Nephron (organoid): ENCODE measurements around the gene RB1.
"Not testable (repeated sequence)": the region's sequence is repeated elsewhere in the genome, so short reads cannot be mapped to it uniquely, and the experiment has no call there.

Source experiments
- H3K27ac Mint-ChIP-seq, 3 experiments: 2 replicates each; pipeline ENCODE4 v1.8.0; 2020; ENCODE audit warnings: mixed read lengths in 3 of 3, mild to moderate bottlenecking in 2 of 3, moderate library complexity in 1 of 3
- H3K27me3 Mint-ChIP-seq: 2 replicates; pipeline ENCODE4 v1.8.0; 2021; ENCODE audit warnings: low read depth, mild to moderate bottlenecking, moderate library complexity, mixed read lengths
- H3K36me3 Mint-ChIP-seq: 2 replicates; pipeline ENCODE4 v1.8.0; 2020; ENCODE audit warnings: low read depth, mixed read lengths
- H3K4me1 Mint-ChIP-seq: 2 replicates; pipeline ENCODE4 v1.8.0; 2020; ENCODE audit warnings: mixed read lengths
- H3K4me3 Mint-ChIP-seq, 3 experiments: 2 replicates each; pipeline ENCODE4 v1.8.0; 2020; ENCODE audit warnings: mild to moderate bottlenecking in 3 of 3, mixed read lengths in 3 of 3, moderate library complexity in 2 of 3
- H3K9me3 Mint-ChIP-seq: 2 replicates; pipeline ENCODE4 v1.8.0; 2020; ENCODE audit warnings: mixed read lengths
- CTCF ChIP-seq, 3 experiments: fragments of 200-600 bp; sonication (generic); IDR thresholded peaks; one replicate each; pipeline ENCODE4 v1.5.0; 2021; ENCODE audit warnings: antibody characterized with exemption in 3 of 3; ENCODE audit not compliant: unreplicated experiment in 3 of 3

RB1 gene

GRCh38 chr13:48426052-48426451, 122.5 kb downstream of the RB1 start:
- Mint-ChIP-seq H3K27ac (no peak overlapping the region), H3K9me3 (peaks cover 5% of the 10 kb centered on the region), H3K4me3 (no peak overlapping the region), H3K36me3 (peaks cover 18% of the 10 kb centered on the region), H3K27me3 (peaks cover 3% of the 10 kb centered on the region), H3K4me1 (no peaks in the 10 kb centered on the region)
- no peak for TF ChIP-seq CTCF (IDR thresholded peaks at IDR 0.05; ENCODE audit: unreplicated experiment in 3 of 3)

- not testable (repeated sequence) for H3K27ac Mint-ChIP-seq, H3K27me3 Mint-ChIP-seq, H3K4me3 Mint-ChIP-seq, H3K4me1 Mint-ChIP-seq, H3K9me3 Mint-ChIP-seq
- H3K36me3 Mint-ChIP-seq = peaks cover 14% of the 10 kb centered on the region
Observed at GRCh38 chr13:48426755-48427298, 123.3 kb downstream of the RB1 start.

- TF ChIP-seq CTCF (IDR thresholded peaks at IDR 0.05; ENCODE audit: unreplicated experiment in 3 of 3) = no peak
- Mint-ChIP-seq H3K27me3 (no peaks in the 10 kb centered on the region), H3K9me3 (no peaks in the 10 kb centered on the region), H3K36me3 (peaks cover 8% of the 10 kb centered on the region), H3K4me1 (peaks cover 14% of the 10 kb centered on the region), H3K27ac (no peak overlapping the region), H3K4me3 (no peak overlapping the region)
Observed at GRCh38 chr13:48429036-48429435, 125.5 kb downstream of the RB1 start.

GRCh38 chr13:48429886-48430285, 126.3 kb downstream of the RB1 start:
- TF ChIP-seq CTCF (IDR thresholded peaks at IDR 0.05; ENCODE audit: unreplicated experiment in 3 of 3) = no peak
- H3K4me1 Mint-ChIP-seq = peaks cover 14% of the 10 kb centered on the region
- H3K4me3 Mint-ChIP-seq = no peak overlapping the region
- H3K27me3 Mint-ChIP-seq = no peaks in the 10 kb centered on the region
- H3K27ac Mint-ChIP-seq = peak overlapping the region in 1 of 3 experiments; percentile 23
- peaks cover 8% of the 10 kb centered on the region for H3K36me3 Mint-ChIP-seq
- no peaks in the 10 kb centered on the region for H3K9me3 Mint-ChIP-seq

- H3K27me3 Mint-ChIP-seq = no peaks in the 10 kb centered on the region
- H3K4me3 Mint-ChIP-seq = no peak overlapping the region
- H3K9me3 Mint-ChIP-seq = no peaks in the 10 kb centered on the region
- peaks cover 5% of the 10 kb centered on the region for H3K36me3 Mint-ChIP-seq
- no peak for TF ChIP-seq CTCF (IDR thresholded peaks at IDR 0.05; ENCODE audit: unreplicated experiment in 3 of 3)
- H3K27ac Mint-ChIP-seq = peak overlapping the region; percentile 39 to 81 (median 59)
- H3K4me1 Mint-ChIP-seq = peaks cover 14% of the 10 kb centered on the region
Observed at GRCh38 chr13:48431431-48431830, 127.9 kb downstream of the RB1 start.

- no peak for TF ChIP-seq CTCF (IDR thresholded peaks at IDR 0.05; ENCODE audit: unreplicated experiment in 3 of 3)
- no peak overlapping the region for H3K4me3 Mint-ChIP-seq
- no peaks in the 10 kb centered on the region for H3K36me3 Mint-ChIP-seq
- H3K27ac Mint-ChIP-seq = peak overlapping the region; percentile 39 to 81 (median 59)
- H3K4me1 Mint-ChIP-seq = peaks cover 20% of the 10 kb centered on the region
- H3K27me3 Mint-ChIP-seq = no peaks in the 10 kb centered on the region
- H3K9me3 Mint-ChIP-seq = no peaks in the 10 kb centered on the region
Observed at GRCh38 chr13:48431987-48432615, 128.6 kb downstream of the RB1 start.
